GM23338 (cell line): ENCODE measurements around the gene UBXN4. TPM values are rescaled to one million over a fixed set of nuclear protein-coding genes. Genes with fewer than 3 reads are reported as not detected.

ENCODE experiments used
- ATAC-seq: fragments of 200-7000 bp; cut with Tn5 transposase; 3 replicates; pipeline ENCODE4 v1.9.1; 2020
- DNase-seq: peaks from one replicate; pipeline ENCODE4 v3.0.0-alpha.2; 2015; ENCODE audit warnings: low spot score
- H2AFZ ChIP-seq: fragments of 200-600 bp; sonication (generic); 2 replicates; pipeline ENCODE4 v1.8.0; 2016; ENCODE audit warnings: antibody characterized with exemption, mild to moderate bottlenecking, moderate library complexity
- H3F3A ChIP-seq: fragments of 200-600 bp; sonication (generic); replicated peaks from 2 replicates; pipeline ENCODE4 v1.8.0; 2017; ENCODE audit warnings: antibody characterized with exemption, mixed run types, low read depth
- H3K27ac ChIP-seq: fragments of 200-600 bp; sonication (generic); 2 replicates; pipeline ENCODE4 v1.6.1; 2016; ENCODE audit warnings: low read depth
- H3K27me3 ChIP-seq: fragments of 200-600 bp; sonication (generic); 2 replicates; pipeline ENCODE4 v1.8.0; 2016; ENCODE audit warnings: mild to moderate bottlenecking, mixed run types, moderate library complexity; ENCODE audit not compliant: insufficient read depth
- H3K36me3 ChIP-seq: fragments of 200-600 bp; sonication (generic); 2 replicates; pipeline ENCODE4 v1.8.0; 2016; ENCODE audit warnings: mild to moderate bottlenecking; ENCODE audit not compliant: insufficient read depth
- H3K4me1 ChIP-seq: fragments of 200-600 bp; sonication (generic); 2 replicates; pipeline ENCODE4 v1.8.0; 2016; ENCODE audit warnings: mild to moderate bottlenecking, moderate library complexity; ENCODE audit not compliant: insufficient read depth
- H3K4me2 ChIP-seq: fragments of 200-600 bp; sonication (generic); 2 replicates; pipeline ENCODE4 v1.7.1; 2017; ENCODE audit warnings: mixed run types
- H3K4me3 ChIP-seq: fragments of 200-600 bp; sonication (generic); 2 replicates; pipeline ENCODE4 v1.6.1; 2016; ENCODE audit warnings: mixed run types
- H3K79me2 ChIP-seq: fragments of 200-600 bp; sonication (generic); replicated peaks from 2 replicates; pipeline ENCODE4 v1.8.0; 2017; ENCODE audit warnings: mild to moderate bottlenecking; ENCODE audit not compliant: insufficient read depth
- H3K9me2 ChIP-seq: fragments of 200-600 bp; sonication (generic); 2 replicates; pipeline ENCODE4 v1.8.0; 2017; ENCODE audit not compliant: insufficient read depth
- H4K20me1 ChIP-seq: fragments of 200-600 bp; sonication (generic); replicated peaks from 2 replicates; pipeline ENCODE4 v1.8.0; 2017; ENCODE audit warnings: mild to moderate bottlenecking; ENCODE audit not compliant: insufficient read depth
- H3K27ac Mint-ChIP-seq: 2 replicates; pipeline ENCODE4 v1.8.0; 2020; ENCODE audit warnings: inconsistent platforms, mild to moderate bottlenecking, moderate library complexity, mixed read lengths
- H3K27me3 Mint-ChIP-seq: 3 replicates; pipeline ENCODE4 v1.8.0; 2022; ENCODE audit warnings: low read depth, mild to moderate bottlenecking, moderate library complexity, mixed read lengths, inconsistent platforms; ENCODE audit not compliant: insufficient read depth, poor library complexity
- H3K36me3 Mint-ChIP-seq: 3 replicates; pipeline ENCODE4 v1.8.0; 2021; ENCODE audit warnings: low read depth, mild to moderate bottlenecking, inconsistent platforms, moderate library complexity, mixed read lengths
- H3K4me1 Mint-ChIP-seq: 3 replicates; pipeline ENCODE4 v1.8.0; 2020; ENCODE audit warnings: mild to moderate bottlenecking, inconsistent platforms, mixed read lengths
- H3K4me3 Mint-ChIP-seq: 3 replicates; pipeline ENCODE4 v1.8.0; 2021; ENCODE audit warnings: moderate library complexity, mild to moderate bottlenecking, inconsistent platforms, mixed read lengths
- H3K9me3 Mint-ChIP-seq: 3 replicates; pipeline ENCODE4 v1.8.0; 2020; ENCODE audit warnings: moderate library complexity, mild to moderate bottlenecking, inconsistent platforms, mixed read lengths
- CREB1 ChIP-seq: fragments of 250-450 bp; sonication (Bioruptor Pico); IDR thresholded peaks from 2 replicates; pipeline ENCODE4 v1.5.0; 2020; ENCODE audit warnings: low read depth, mild to moderate bottlenecking, moderate library complexity
- JUNB ChIP-seq: IDR thresholded peaks from one replicate; pipeline ENCODE4 v1.6.1; 2016; ENCODE audit warnings: antibody characterized with exemption; ENCODE audit not compliant: unreplicated experiment
- POLR2AphosphoS5 ChIP-seq: IDR thresholded peaks from 2 replicates; pipeline ENCODE4 v1.6.1; 2016; ENCODE audit warnings: antibody characterized with exemption, low read depth
- REST ChIP-seq: IDR thresholded peaks from one replicate; pipeline ENCODE4 v1.6.1; 2018; ENCODE audit warnings: antibody characterized with exemption; ENCODE audit not compliant: unreplicated experiment
- STAT1 ChIP-seq: IDR thresholded peaks from one replicate; pipeline ENCODE4 v1.6.1; 2016; ENCODE audit warnings: antibody characterized with exemption; ENCODE audit not compliant: unreplicated experiment
- ZNF114 ChIP-seq: fragments of 250-450 bp; sonication (Bioruptor Pico); IDR thresholded peaks from 2 replicates; pipeline ENCODE4 v1.5.0; 2020; ENCODE audit warnings: mild to moderate bottlenecking, moderate library complexity
- ZNF331 ChIP-seq: fragments of 250-450 bp; sonication (Bioruptor Pico); IDR thresholded peaks from 2 replicates; pipeline ENCODE4 v1.5.0; 2020; ENCODE audit warnings: low read depth, mild to moderate bottlenecking, moderate library complexity
- polyA plus RNA-seq: library from polyadenylated mRNA; unstranded; fragments of >200 nt; fragmentation: Nextera tagmentation; extraction: Ambion mirVana; gene quantifications from 2 replicates; pipeline ENCODE4 v1.2.1, GENCODE V29; 2016
- total RNA-seq: library from RNA; depleted of rRNA; stranded (reverse); fragments of >200 nt; shearing (Covaris generic); gene quantifications from 2 replicates; pipeline ENCODE4 v1.2.3, GENCODE V29; 2014
- TF ChIP-seq, protein P1 (sequence below), 2 experiments: fragments of 200-600 bp in 1 of 2; sonication (generic) in 1 of 2; conservative IDR thresholded peaks; 2 replicates each; pipeline versions ENCODE4 v1.5.1 to v1.6.1; 2016 to 2017; ENCODE audit warnings: antibody characterized with exemption in 2 of 2, low read depth in 2 of 2, mild to moderate bottlenecking in 2 of 2, moderate library complexity in 1 of 2

Gene UBXN4
- total and polyA plus RNA-seq, 2 experiments from 2014 or later = 57.6 to 226 TPM

DNA sequence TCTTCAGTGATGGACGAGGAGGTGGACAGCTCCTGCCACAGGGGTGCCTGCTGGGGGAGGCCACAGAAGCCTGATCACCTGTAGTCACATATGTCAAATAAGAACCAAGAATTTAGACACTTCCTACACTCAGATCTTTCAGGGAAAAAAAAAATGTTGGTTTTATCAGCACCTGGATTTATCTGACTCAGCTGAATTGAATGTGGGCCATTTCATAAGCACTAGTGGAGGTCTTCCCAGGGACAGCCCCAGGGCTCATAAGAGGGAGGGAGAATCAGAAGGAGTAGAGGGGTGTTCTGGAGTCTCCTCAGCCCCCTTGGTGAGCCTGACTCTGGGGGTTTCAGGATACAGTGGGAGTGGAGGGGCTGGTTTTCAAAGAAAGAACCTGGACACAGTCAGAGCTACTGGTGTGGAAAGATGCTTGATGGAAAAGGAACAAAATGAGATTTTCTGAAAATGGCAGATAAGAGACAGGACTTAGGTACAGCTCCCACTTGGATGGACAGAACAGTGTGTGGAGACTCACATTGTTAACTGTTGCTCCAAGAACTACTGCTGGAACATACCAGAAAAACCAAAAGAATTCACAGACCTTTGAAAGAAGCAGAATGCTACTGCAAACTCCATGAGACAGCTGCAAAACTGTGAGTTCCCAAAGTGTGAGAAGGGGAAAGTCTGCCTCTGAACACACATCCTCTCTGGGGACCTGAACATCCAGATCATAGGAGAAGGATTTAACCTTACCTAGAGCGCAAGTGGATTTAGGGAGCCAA lies 49.9 kb downstream of the UBXN4 start (continued):
- TF ChIP-seq JUNB = no peak
- no peak for TF ChIP-seq REST

- no peaks in the 10 kb centered on the region for H3K27me3 ChIP-seq
- H3K79me2 ChIP-seq = no peaks in the 10 kb centered on the region
- no peak overlapping the region for H3K4me3 ChIP-seq
- no peak for ATAC-seq
- H4K20me1 ChIP-seq = no peaks in the 10 kb centered on the region
- Mint-ChIP-seq H3K4me1 (0 out of 3 replicates have a peak, but pooled peaks cover 3% of the 10 kb centered on the region), H3K36me3 (no peaks in the 10 kb centered on the region), H3K27me3 (peaks cover 9% of the 10 kb centered on the region), H3K4me3 (no peak overlapping the region), H3K27ac (no peak overlapping the region), H3K9me3 (no peaks in the 10 kb centered on the region; the same call in 1 of the 3 replicates)
- H3F3A ChIP-seq = no peaks in the 10 kb centered on the region
- no peak for DNase-seq
- H3K4me1 ChIP-seq = no peaks in the 10 kb centered on the region
- no peaks in the 10 kb centered on the region for H3K9me2 ChIP-seq
- no peak overlapping the region for H3K27ac ChIP-seq
- no peaks in the 10 kb centered on the region for H3K36me3 ChIP-seq
- no peak overlapping the region for H2AFZ ChIP-seq
- no peak overlapping the region for H3K4me2 ChIP-seq
- TF ChIP-seq REST (no peak), ZNF114 (CRISPR knock-in tag) (no peak), JUNB (no peak), STAT1 (no peak), CREB1 (no peak), ZNF331 (CRISPR knock-in tag) (no peak), POLR2AphosphoS5 (no peak)
- TF ChIP-seq, protein P1, sequence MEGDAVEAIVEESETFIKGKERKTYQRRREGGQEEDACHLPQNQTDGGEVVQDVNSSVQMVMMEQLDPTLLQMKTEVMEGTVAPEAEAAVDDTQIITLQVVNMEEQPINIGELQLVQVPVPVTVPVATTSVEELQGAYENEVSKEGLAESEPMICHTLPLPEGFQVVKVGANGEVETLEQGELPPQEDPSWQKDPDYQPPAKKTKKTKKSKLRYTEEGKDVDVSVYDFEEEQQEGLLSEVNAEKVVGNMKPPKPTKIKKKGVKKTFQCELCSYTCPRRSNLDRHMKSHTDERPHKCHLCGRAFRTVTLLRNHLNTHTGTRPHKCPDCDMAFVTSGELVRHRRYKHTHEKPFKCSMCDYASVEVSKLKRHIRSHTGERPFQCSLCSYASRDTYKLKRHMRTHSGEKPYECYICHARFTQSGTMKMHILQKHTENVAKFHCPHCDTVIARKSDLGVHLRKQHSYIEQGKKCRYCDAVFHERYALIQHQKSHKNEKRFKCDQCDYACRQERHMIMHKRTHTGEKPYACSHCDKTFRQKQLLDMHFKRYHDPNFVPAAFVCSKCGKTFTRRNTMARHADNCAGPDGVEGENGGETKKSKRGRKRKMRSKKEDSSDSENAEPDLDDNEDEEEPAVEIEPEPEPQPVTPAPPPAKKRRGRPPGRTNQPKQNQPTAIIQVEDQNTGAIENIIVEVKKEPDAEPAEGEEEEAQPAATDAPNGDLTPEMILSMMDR (conservative IDR thresholded peaks at IDR 0.05; ENCODE audit: low read depth in 2 of 2) = no peak
Measured at GRCh38 chr2:135792401-135793150, 50.9 kb downstream of the UBXN4 start.
